Lower leg skin (tissue), 4 donors: ENCODE measurements around the gene DLX4. TPM values are rescaled to one million over a fixed set of nuclear protein-coding genes. Genes with fewer than 3 reads are reported as not detected.

Source experiments
- DNase-seq, 2 donors: peaks; one replicate each; pipeline ENCODE4 v3.0.0-alpha.2; 2019; ENCODE audit warnings: low spot score in 2 of 2
- H3K4me3 ChIP-seq: fragments of 200-600 bp; sonication (generic); 2 replicates; pipeline ENCODE4 v1.5.1; 2017; ENCODE audit warnings: mild to moderate bottlenecking, low read depth; ENCODE audit not compliant: poor library complexity, severe bottlenecking
- CTCF ChIP-seq, 3 donors: fragments of 450-650 bp; IDR thresholded peaks; one replicate each; pipeline ENCODE4 v1.5.1; 2016; ENCODE audit warnings: antibody characterized with exemption in 3 of 3, mild to moderate bottlenecking in 3 of 3, moderate library complexity in 2 of 3
- POLR2A ChIP-seq, 2 donors: fragments of 450-650 bp; IDR thresholded peaks; one replicate each; pipeline ENCODE4 v1.6.1; 2016 to 2017; ENCODE audit warnings: antibody characterized with exemption in 2 of 2, mild to moderate bottlenecking in 1 of 2, moderate library complexity in 1 of 2
- WGBS, 2 donors: methylation state at CpG; one replicate each; pipeline ENCODE4 v1.1.5; 2018; 5-methylcytosine and 5-hydroxymethylcytosine counted together
- intact Hi-C: fragments of 100-400 bp; cut with DNase I; formaldehyde crosslinking; loops from one replicate; pipeline ENCODE4 v1.15.0; 2023; ENCODE audit warnings: low total_unique reads
- total RNA-seq, 4 donors: library from RNA; depleted of rRNA; stranded (reverse); fragments of >200 nt; gene quantifications; one replicate each; pipeline ENCODE4 v1.1.0, GENCODE V29; 2016

The DLX4 gene
- total RNA-seq, 4 donors from 2014 or later: 1.9 to 3.3 (median 2.5) TPM

GRCh38 chr17:49956780-49957179 is 12.2 kb upstream of the DLX4 start:
- no peak for DNase-seq
- TF ChIP-seq CTCF (IDR thresholded peaks at IDR 0.05): no peak
- intact Hi-C loops: no loop called here
- WGBS, 2 donors: 63 to 73% methylated on average over 4 of the region's 4 CpGs
- H3K4me3 ChIP-seq: no peak overlapping the region

GRCh38 chr17:49957350-49957749 is 11.6 kb upstream of the DLX4 start:
- DNase-seq: no peak
- no peak overlapping the region for H3K4me3 ChIP-seq
- TF ChIP-seq POLR2A (IDR thresholded peaks at IDR 0.05): no peak
- TF ChIP-seq CTCF (IDR thresholded peaks at IDR 0.05): no peak
- WGBS, 2 donors: 71 to 96% methylated on average over 3 of the region's 3 CpGs
- intact Hi-C loops: no loop called here

GRCh38 chr17:49958723-49959122 is 10.3 kb upstream of the DLX4 start:
- TF ChIP-seq CTCF (IDR thresholded peaks at IDR 0.05) (no peak), POLR2A (IDR thresholded peaks at IDR 0.05) (no peak)
- H3K4me3 ChIP-seq: no peak overlapping the region
- intact Hi-C loops: no loop called here
- DNase-seq: no peak
- 92 to 94% methylated on average over 4 of the region's 4 CpGs for WGBS, 2 donors

- TF ChIP-seq CTCF (IDR thresholded peaks at IDR 0.05) (no peak), POLR2A (IDR thresholded peaks at IDR 0.05) (no peak)
- intact Hi-C loops: no loop called here
- 51 to 64% methylated on average over 8 of the region's 8 CpGs for WGBS, 2 donors
- no peak for DNase-seq
- no peak overlapping the region for H3K4me3 ChIP-seq
These were observed 9.6 kb upstream of the DLX4 start for GRCh38 chr17:49959183-49959935.

- DNase-seq: no peak
- intact Hi-C loops: no loop called here
- H3K4me3 ChIP-seq: no peak overlapping the region
- 39 to 43% methylated on average over 11 of the region's 11 CpGs for WGBS, 2 donors
- no peak for TF ChIP-seq POLR2A (IDR thresholded peaks at IDR 0.05)
- no peak for TF ChIP-seq CTCF (IDR thresholded peaks at IDR 0.05)
These were observed 6.2 kb upstream of the DLX4 start for GRCh38 chr17:49962599-49963308.
